Measurements from ENCODE around the gene PCDHGA8. TPM values are rescaled to one million over a fixed set of nuclear protein-coding genes. Genes with fewer than 3 reads are reported as not detected.
"Not testable (repeated sequence)": the region's sequence is repeated elsewhere in the genome, so short reads cannot be mapped to it uniquely, and the experiment has no call there.

Gene PCDHGA8
- total RNA-seq, 1 donor from 2014 or later: 8.5 TPM

- peak within 1 kb of the TSS; percentile 79 for H3K27ac ChIP-seq (replicated peaks)
- TF ChIP-seq, protein P1, sequence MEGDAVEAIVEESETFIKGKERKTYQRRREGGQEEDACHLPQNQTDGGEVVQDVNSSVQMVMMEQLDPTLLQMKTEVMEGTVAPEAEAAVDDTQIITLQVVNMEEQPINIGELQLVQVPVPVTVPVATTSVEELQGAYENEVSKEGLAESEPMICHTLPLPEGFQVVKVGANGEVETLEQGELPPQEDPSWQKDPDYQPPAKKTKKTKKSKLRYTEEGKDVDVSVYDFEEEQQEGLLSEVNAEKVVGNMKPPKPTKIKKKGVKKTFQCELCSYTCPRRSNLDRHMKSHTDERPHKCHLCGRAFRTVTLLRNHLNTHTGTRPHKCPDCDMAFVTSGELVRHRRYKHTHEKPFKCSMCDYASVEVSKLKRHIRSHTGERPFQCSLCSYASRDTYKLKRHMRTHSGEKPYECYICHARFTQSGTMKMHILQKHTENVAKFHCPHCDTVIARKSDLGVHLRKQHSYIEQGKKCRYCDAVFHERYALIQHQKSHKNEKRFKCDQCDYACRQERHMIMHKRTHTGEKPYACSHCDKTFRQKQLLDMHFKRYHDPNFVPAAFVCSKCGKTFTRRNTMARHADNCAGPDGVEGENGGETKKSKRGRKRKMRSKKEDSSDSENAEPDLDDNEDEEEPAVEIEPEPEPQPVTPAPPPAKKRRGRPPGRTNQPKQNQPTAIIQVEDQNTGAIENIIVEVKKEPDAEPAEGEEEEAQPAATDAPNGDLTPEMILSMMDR (IDR thresholded peaks at IDR 0.05; ENCODE audit: borderline replicate concordance): peak; percentile 85
- DNase-seq: peak; percentile 81
- intact Hi-C loops (cut with micrococcal nuclease): loop anchor here (10.0 kb wide), 1 partner anchor 137 kb away; no protein-coding TSS in a partner anchor
- H3K9me3 ChIP-seq (replicated peaks): peaks cover 99% of the 10 kb centered on the region
- peak within 1 kb of the TSS; percentile 66 for H3K4me3 ChIP-seq
- peaks cover 53% of the 10 kb centered on the region for H3K4me1 ChIP-seq
- H3K27me3 ChIP-seq (ENCODE audit: low read depth): not testable (repeated sequence)
- H3K36me3 ChIP-seq: peaks cover 49% of the 10 kb centered on the region
These were observed 25.2 kb downstream of the PCDHGA8 start, which contains the start of gene PCDHGB7 for GRCh38 chr5:141417494-141418172. TSS of gene PCDHGB7 (plus strand) at chr5:141417677. CDS start at chr5:141417860, 183 bp downstream.

DNA sequence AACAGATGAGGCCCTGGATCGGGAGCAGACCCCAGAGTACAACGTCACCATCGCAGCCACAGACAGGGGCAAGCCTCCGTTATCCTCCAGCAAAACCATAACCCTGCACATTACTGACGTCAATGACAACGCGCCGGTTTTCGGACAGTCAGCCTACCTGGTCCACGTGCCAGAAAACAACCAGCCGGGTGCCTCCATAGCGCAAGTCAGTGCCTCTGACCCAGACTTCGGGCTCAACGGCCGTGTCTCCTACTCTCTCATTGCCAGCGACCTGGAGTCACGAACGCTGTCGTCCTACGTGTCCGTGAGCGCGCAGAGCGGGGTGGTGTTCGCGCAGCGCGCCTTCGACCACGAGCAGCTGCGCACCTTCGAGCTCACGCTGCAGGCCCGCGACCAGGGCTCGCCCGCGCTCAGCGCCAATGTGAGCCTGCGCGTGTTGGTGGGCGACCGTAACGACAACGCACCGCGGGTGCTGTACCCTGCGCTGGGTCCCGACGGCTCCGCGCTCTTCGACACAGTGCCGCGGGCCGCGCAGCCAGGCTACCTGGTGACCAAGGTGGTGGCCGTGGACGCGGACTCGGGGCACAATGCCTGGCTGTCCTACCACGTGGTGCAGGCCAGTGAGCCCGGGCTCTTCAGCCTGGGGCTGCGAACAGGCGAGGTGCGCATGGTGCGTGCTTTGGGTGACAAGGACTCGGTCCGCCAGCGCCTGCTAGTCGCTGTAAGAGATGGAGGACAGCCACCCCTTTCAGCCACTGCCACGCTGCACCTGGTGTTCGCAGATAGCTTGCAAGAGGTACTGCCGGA, 26.8 kb downstream of the PCDHGA8 start:
- Histone ChIP-seq H3K4me3 (no peak overlapping the region), H3K36me3 (peaks cover 44% of the 10 kb centered on the region), H3K4me1 (peaks cover 48% of the 10 kb centered on the region), H3K9me3 (replicated peaks) (peaks cover 99% of the 10 kb centered on the region), H3K27ac (replicated peaks) (no peak overlapping the region), H3K27me3 (ENCODE audit: low read depth) (no peaks in the 10 kb centered on the region)
- intact Hi-C loops (cut with micrococcal nuclease): loop anchor here (10.0 kb wide), 1 partner anchor 136 kb away; no protein-coding TSS in a partner anchor
- no peak for DNase-seq
- TF ChIP-seq, protein P1 (IDR thresholded peaks at IDR 0.05; ENCODE audit: borderline replicate concordance): no peak

- intact Hi-C loops (cut with micrococcal nuclease): no loop called here
- peaks cover 99% of the 10 kb centered on the region for H3K9me3 ChIP-seq (replicated peaks)
- H3K36me3 ChIP-seq: peaks cover 61% of the 10 kb centered on the region
- peaks cover 58% of the 10 kb centered on the region for H3K4me1 ChIP-seq
- peak within 1 kb of the TSS; percentile 57 for H3K4me3 ChIP-seq
- TF ChIP-seq, protein P1 (IDR thresholded peaks at IDR 0.05; ENCODE audit: borderline replicate concordance): peak; percentile 64
- H3K27me3 ChIP-seq (ENCODE audit: low read depth): no peaks in the 10 kb centered on the region
- no peak within 1 kb of the TSS for H3K27ac ChIP-seq (replicated peaks)
- no peak for DNase-seq
These were observed 28.5 kb downstream of the PCDHGA8 start, which contains the start of gene PCDHGA11 for GRCh38 chr5:141420855-141421488. TSS of gene PCDHGA11 (plus strand) at chr5:141421051. CDS start at chr5:141421228, 177 bp downstream.

- no peaks in the 10 kb centered on the region for H3K27me3 ChIP-seq (ENCODE audit: low read depth)
- H3K4me1 ChIP-seq: peaks cover 58% of the 10 kb centered on the region
- H3K36me3 ChIP-seq: peaks cover 66% of the 10 kb centered on the region
- peaks cover 99% of the 10 kb centered on the region for H3K9me3 ChIP-seq (replicated peaks)
- TF ChIP-seq, protein P1 (IDR thresholded peaks at IDR 0.05; ENCODE audit: borderline replicate concordance): no peak
- intact Hi-C loops (cut with micrococcal nuclease): no loop called here
- no peak for DNase-seq
- H3K27ac ChIP-seq (replicated peaks): no peak overlapping the region
- peak overlapping the region; percentile 57 for H3K4me3 ChIP-seq
These were observed 29.0 kb downstream of the PCDHGA8 start for GRCh38 chr5:141421489-141421855.

GRCh38 chr5:141422742-141423291, 30.4 kb downstream of the PCDHGA8 start:
- H3K9me3 ChIP-seq (replicated peaks): peaks cover 100% of the 10 kb centered on the region
- peaks cover 50% of the 10 kb centered on the region for H3K4me1 ChIP-seq
- DNase-seq: no peak
- TF ChIP-seq, protein P1 (IDR thresholded peaks at IDR 0.05; ENCODE audit: borderline replicate concordance): no peak
- H3K27me3 ChIP-seq (ENCODE audit: low read depth): no peaks in the 10 kb centered on the region
- no peak overlapping the region for H3K27ac ChIP-seq (replicated peaks)
- H3K4me3 ChIP-seq: no peak overlapping the region
- peaks cover 80% of the 10 kb centered on the region for H3K36me3 ChIP-seq
- intact Hi-C loops (cut with micrococcal nuclease): no loop called here

Measured in left ventricle myocardium inferior (tissue), 1 donor.